GM18873 (cell line): ENCODE results near the gene TENM4.

Experiments used
- ATAC-seq: cut with Tn5 transposase; IDR thresholded peaks from one replicate; pipeline ENCODE4 v1.9.1; 2021; ENCODE audit warnings: mild to moderate bottlenecking, moderate library complexity, moderate number of reproducible peaks; ENCODE audit not compliant: unreplicated experiment, low FRiP score

The TENM4 gene

GRCh38 chr11:78752494-78752893, 688.3 kb downstream of the TENM4 start:
- no peak for ATAC-seq

GRCh38 chr11:78748918-78749690, 691.7 kb downstream of the TENM4 start:
- no peak for ATAC-seq

- no peak for ATAC-seq
Observed at GRCh38 chr11:78744949-78745348, 695.9 kb downstream of the TENM4 start.

- no peak for ATAC-seq
Observed at GRCh38 chr11:78744202-78744601, 696.6 kb downstream of the TENM4 start.

- no peak for ATAC-seq
Observed at GRCh38 chr11:78742430-78742829, 698.4 kb downstream of the TENM4 start.

- ATAC-seq = no peak
Observed at GRCh38 chr11:78741741-78742140, 699.1 kb downstream of the TENM4 start.

GRCh38 chr11:78740199-78741071, 700.4 kb downstream of the TENM4 start:
- no peak for ATAC-seq

- ATAC-seq = no peak
Observed at GRCh38 chr11:78737891-78738290, 702.9 kb downstream of the TENM4 start.

GRCh38 chr11:78737301-78737700, 703.5 kb downstream of the TENM4 start:
- no peak for ATAC-seq

GRCh38 chr11:78735711-78736110, 705.1 kb downstream of the TENM4 start:
- no peak for ATAC-seq

GRCh38 chr11:78733031-78733430, 707.8 kb downstream of the TENM4 start:
- ATAC-seq = no peak

- ATAC-seq = no peak
Observed at GRCh38 chr11:78732246-78732645, 708.6 kb downstream of the TENM4 start.

- ATAC-seq = no peak
Observed at GRCh38 chr11:78731027-78731426, 709.8 kb downstream of the TENM4 start.

- ATAC-seq = no peak
Observed at GRCh38 chr11:78730267-78730824, 710.5 kb downstream of the TENM4 start.

- no peak for ATAC-seq
Observed at GRCh38 chr11:78727816-78728215, 713.0 kb downstream of the TENM4 start.

GRCh38 chr11:78725200-78725599, 715.6 kb downstream of the TENM4 start:
- ATAC-seq = no peak

GRCh38 chr11:78722786-78723185, 718.0 kb downstream of the TENM4 start:
- ATAC-seq = no peak

GRCh38 chr11:78720281-78720989, 720.4 kb downstream of the TENM4 start:
- no peak for ATAC-seq

- no peak for ATAC-seq
Observed at GRCh38 chr11:78717041-78717440, 723.8 kb downstream of the TENM4 start.

GRCh38 chr11:78715639-78716311, 725.1 kb downstream of the TENM4 start:
- no peak for ATAC-seq
